ENCODE data around the gene TP73.

Gene TP73

GRCh38 chr1:3730543-3731247 is 78.4 kb downstream of the TP73 start:
- Histone ChIP-seq H3K4me1 (ENCODE audit: control insufficient read depth, low read length) (no peaks in the 10 kb centered on the region), H3K9me3 (ENCODE audit: control insufficient read depth, insufficient read depth, low read length) (no peaks in the 10 kb centered on the region), H3K36me3 (ENCODE audit: control insufficient read depth, low read length) (no peaks in the 10 kb centered on the region), H4K20me1 (ENCODE audit: control insufficient read depth, insufficient read depth, low read depth, low read length) (no peaks in the 10 kb centered on the region), H3F3A (ENCODE audit: control insufficient read depth, insufficient read depth) (no peaks in the 10 kb centered on the region), H3K4me3 (ENCODE audit: low read length) (no peak overlapping the region), H3K9me2 (replicated peaks; ENCODE audit: control insufficient read depth, low read length) (no peaks in the 10 kb centered on the region), H3K27me3 (ENCODE audit: control insufficient read depth, low read length) (no peaks in the 10 kb centered on the region), H3K4me2 (ENCODE audit: low read length) (no peak overlapping the region), H3K79me2 (ENCODE audit: control insufficient read depth, low read length) (no peaks in the 10 kb centered on the region), H3K27ac (ENCODE audit: low read depth, low read length) (no peak overlapping the region)
- TF ChIP-seq EZH2phosphoT487 (IDR thresholded peaks at IDR 0.05; ENCODE audit: borderline replicate concordance, low read length) (no peak), CTCF (IDR thresholded peaks at IDR 0.05; ENCODE audit: low read depth, low read length, poor library complexity, severe bottlenecking) (no peak)

GRCh38 chr1:3731583-3732433 is 79.5 kb downstream of the TP73 start:
- H3K4me2 ChIP-seq (ENCODE audit: low read length) = no peak overlapping the region
- H3K4me1 ChIP-seq (ENCODE audit: control insufficient read depth, low read length) = no peaks in the 10 kb centered on the region

DNA sequence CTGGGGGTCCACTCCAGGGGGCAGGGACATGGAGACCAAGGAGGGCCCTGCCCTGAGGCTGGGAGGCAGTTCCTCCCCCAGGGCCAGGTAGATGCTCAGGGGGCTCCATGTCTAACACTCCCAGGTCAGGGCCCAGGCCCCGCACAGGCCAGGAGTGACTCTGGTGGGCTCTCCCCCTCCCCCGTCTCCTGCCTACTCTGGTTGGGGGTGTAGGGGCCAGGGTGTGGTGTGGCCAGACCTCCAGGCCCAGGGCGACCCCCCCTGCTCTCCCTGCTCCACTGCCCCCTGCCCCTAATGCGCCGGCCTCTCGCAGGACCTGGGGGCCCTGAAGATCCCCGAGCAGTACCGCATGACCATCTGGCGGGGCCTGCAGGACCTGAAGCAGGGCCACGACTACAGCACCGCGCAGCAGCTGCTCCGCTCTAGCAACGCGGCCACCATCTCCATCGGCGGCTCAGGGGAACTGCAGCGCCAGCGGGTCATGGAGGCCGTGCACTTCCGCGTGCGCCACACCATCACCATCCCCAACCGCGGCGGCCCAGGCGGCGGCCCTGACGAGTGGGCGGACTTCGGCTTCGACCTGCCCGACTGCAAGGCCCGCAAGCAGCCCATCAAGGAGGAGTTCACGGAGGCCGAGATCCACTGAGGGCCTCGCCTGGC is 80.2 kb downstream of the TP73 start:
- H3K9me3 ChIP-seq (ENCODE audit: control insufficient read depth, insufficient read depth, low read length) = no peaks in the 10 kb centered on the region
- TF ChIP-seq EZH2phosphoT487 (IDR thresholded peaks at IDR 0.05; ENCODE audit: borderline replicate concordance, low read length) (no peak), CTCF (IDR thresholded peaks at IDR 0.05; ENCODE audit: low read depth, low read length, poor library complexity, severe bottlenecking) (no peak)
- H3K27me3 ChIP-seq (ENCODE audit: control insufficient read depth, low read length) = no peaks in the 10 kb centered on the region
- H3K27ac ChIP-seq (ENCODE audit: low read depth, low read length) = no peak overlapping the region
- no peaks in the 10 kb centered on the region for H3K79me2 ChIP-seq (ENCODE audit: control insufficient read depth, low read length)
- no peaks in the 10 kb centered on the region for H4K20me1 ChIP-seq (ENCODE audit: control insufficient read depth, insufficient read depth, low read depth, low read length)
- H3K4me3 ChIP-seq (ENCODE audit: low read length) = no peak overlapping the region
- no peaks in the 10 kb centered on the region for H3K36me3 ChIP-seq (ENCODE audit: control insufficient read depth, low read length)
- H3K4me2 ChIP-seq (ENCODE audit: low read length) = no peak overlapping the region
- H3F3A ChIP-seq (ENCODE audit: control insufficient read depth, insufficient read depth) = no peaks in the 10 kb centered on the region
- H3K4me1 ChIP-seq (ENCODE audit: control insufficient read depth, low read length) = no peaks in the 10 kb centered on the region
- no peaks in the 10 kb centered on the region for H3K9me2 ChIP-seq (replicated peaks; ENCODE audit: control insufficient read depth, low read length)

More at GRCh38 chr1:3731583-3732433, 79.5 kb downstream of the TP73 start:
- no peaks in the 10 kb centered on the region for H3K9me3 ChIP-seq (ENCODE audit: control insufficient read depth, insufficient read depth, low read length)
- TF ChIP-seq EZH2phosphoT487 (IDR thresholded peaks at IDR 0.05; ENCODE audit: borderline replicate concordance, low read length) (no peak), CTCF (IDR thresholded peaks at IDR 0.05; ENCODE audit: low read depth, low read length, poor library complexity, severe bottlenecking) (no peak)
- H3K9me2 ChIP-seq (replicated peaks; ENCODE audit: control insufficient read depth, low read length) = no peaks in the 10 kb centered on the region
- H4K20me1 ChIP-seq (ENCODE audit: control insufficient read depth, insufficient read depth, low read depth, low read length) = no peaks in the 10 kb centered on the region
- no peaks in the 10 kb centered on the region for H3K27me3 ChIP-seq (ENCODE audit: control insufficient read depth, low read length)
- no peak overlapping the region for H3K4me3 ChIP-seq (ENCODE audit: low read length)
- H3K27ac ChIP-seq (ENCODE audit: low read depth, low read length) = no peak overlapping the region
- no peaks in the 10 kb centered on the region for H3K79me2 ChIP-seq (ENCODE audit: control insufficient read depth, low read length)
- H3K36me3 ChIP-seq (ENCODE audit: control insufficient read depth, low read length) = no peaks in the 10 kb centered on the region
- no peaks in the 10 kb centered on the region for H3F3A ChIP-seq (ENCODE audit: control insufficient read depth, insufficient read depth)

All from DOHH2 (cell line).